Measurements from ENCODE around the gene PIGU. TPM values are rescaled to one million over a fixed set of nuclear protein-coding genes. Genes with fewer than 3 reads are reported as not detected.

PIGU gene
- total and polyA plus RNA-seq, 2 of the 13 experiments (the other 11 are each of a cell fraction or from before 2014, with no cell fraction given): 45.5 to 231 TPM

GRCh38 chr20:34703061-34703423 is 26.1 kb upstream of the PIGU start (continued):
- TF ChIP-seq FOXP1 (IDR thresholded peaks at IDR 0.05) (no peak), FOXP1 (CRISPR knock-in tag; IDR thresholded peaks at IDR 0.05) (no peak), ZNF510 (CRISPR knock-in tag; IDR thresholded peaks at IDR 0.05; ENCODE audit: low read depth) (no peak), ZNF557 (CRISPR knock-in tag; IDR thresholded peaks at IDR 0.05) (0 out of 2 replicates have a peak, but pooled peaks have one; percentile 56), SAP130 (CRISPR knock-in tag; IDR thresholded peaks at IDR 0.05; ENCODE audit: low read depth) (no peak), KLF15 (CRISPR knock-in tag; IDR thresholded peaks at IDR 0.05; ENCODE audit: borderline replicate concordance) (no peak; the same call in 1 of the 2 replicates), TCF7L2 (IDR thresholded peaks at IDR 0.05; ENCODE audit: low read depth, low read length) (no peak), ZNF468 (CRISPR knock-in tag; IDR thresholded peaks at IDR 0.05) (no peak), MLLT10 (CRISPR knock-in tag; IDR thresholded peaks at IDR 0.05) (no peak), CHD4 (IDR thresholded peaks at IDR 0.05; ENCODE audit: borderline replicate concordance, low read length) (peak; percentile 80), STAT5B (CRISPR knock-in tag; IDR thresholded peaks at IDR 0.05) (no peak), ZNF547 (CRISPR knock-in tag; IDR thresholded peaks at IDR 0.05) (no peak; the same call in 1 of the 2 replicates), ZNF446 (CRISPR knock-in tag; IDR thresholded peaks at IDR 0.05) (no peak), ZNF740 (CRISPR knock-in tag; IDR thresholded peaks at IDR 0.05) (no peak), KDM5B (CRISPR knock-in tag; IDR thresholded peaks at IDR 0.05; ENCODE audit: borderline replicate concordance) (peak; percentile 36), RXRB (CRISPR knock-in tag; IDR thresholded peaks at IDR 0.05; ENCODE audit: borderline replicate concordance) (no peak), EP300 (IDR thresholded peaks at IDR 0.05; ENCODE audit: low read depth in 2 of 2, low read length in 2 of 2) (no peak), EP300 (CRISPR knock-in tag; IDR thresholded peaks at IDR 0.05; ENCODE audit: borderline replicate concordance) (no peak; the same call in 1 of the 2 replicates), KDM1A (CRISPR knock-in tag; IDR thresholded peaks at IDR 0.05) (no peak), CHCHD3 (CRISPR knock-in tag; IDR thresholded peaks at IDR 0.05) (no peak), CENPBD1 (CRISPR knock-in tag; IDR thresholded peaks at IDR 0.05; ENCODE audit: borderline replicate concordance, low read depth) (no peak; the same call in 1 of the 2 replicates), CEBPG (CRISPR knock-in tag; IDR thresholded peaks at IDR 0.05) (no peak), ZNF3 (CRISPR knock-in tag; IDR thresholded peaks at IDR 0.05) (no peak; the same call in 1 of the 2 replicates), ISL2 (CRISPR knock-in tag; IDR thresholded peaks at IDR 0.05) (no peak), BRCA1 (CRISPR knock-in tag; IDR thresholded peaks at IDR 0.05) (no peak; the same call in 1 of the 2 replicates), ZFX (CRISPR knock-in tag; IDR thresholded peaks at IDR 0.05; ENCODE audit: low read depth) (peak; percentile 18; the same call in 1 of the 2 replicates), ZNF7 (CRISPR knock-in tag; IDR thresholded peaks at IDR 0.05) (no peak), GRHL1 (CRISPR knock-in tag; conservative IDR thresholded peaks at IDR 0.05) (no peak), PLRG1 (conservative IDR thresholded peaks at IDR 0.05) (no peak), PATZ1 (CRISPR knock-in tag; IDR thresholded peaks at IDR 0.05) (no peak), GATAD2A (CRISPR knock-in tag; IDR thresholded peaks at IDR 0.05) (no peak)
